Fibroblast of mammary gland (primary cell): ENCODE results near the gene ABHD11.

ENCODE experiments used
- DNase-seq: peaks from one replicate; pipeline ENCODE4 v3.0.0-alpha.2; 2010; ENCODE audit warnings: low read depth
- H3K4me3 ChIP-seq: 2 replicates; pipeline ENCODE4 v1.5.1; 2011; ENCODE audit warnings: low read depth, mild to moderate bottlenecking, low read length, moderate library complexity; ENCODE audit not compliant: control insufficient read depth
- TF ChIP-seq, protein P1 (sequence below): conservative IDR thresholded peaks from 2 replicates; pipeline ENCODE4 v1.5.1; 2011; ENCODE audit warnings: low read depth, low read length, inconsistent platforms; ENCODE audit not compliant: control insufficient read depth, insufficient read depth

Gene ABHD11

GRCh38 chr7:73770860-73771670 lies 32.5 kb upstream of the ABHD11 start:
- TF ChIP-seq, protein P1, sequence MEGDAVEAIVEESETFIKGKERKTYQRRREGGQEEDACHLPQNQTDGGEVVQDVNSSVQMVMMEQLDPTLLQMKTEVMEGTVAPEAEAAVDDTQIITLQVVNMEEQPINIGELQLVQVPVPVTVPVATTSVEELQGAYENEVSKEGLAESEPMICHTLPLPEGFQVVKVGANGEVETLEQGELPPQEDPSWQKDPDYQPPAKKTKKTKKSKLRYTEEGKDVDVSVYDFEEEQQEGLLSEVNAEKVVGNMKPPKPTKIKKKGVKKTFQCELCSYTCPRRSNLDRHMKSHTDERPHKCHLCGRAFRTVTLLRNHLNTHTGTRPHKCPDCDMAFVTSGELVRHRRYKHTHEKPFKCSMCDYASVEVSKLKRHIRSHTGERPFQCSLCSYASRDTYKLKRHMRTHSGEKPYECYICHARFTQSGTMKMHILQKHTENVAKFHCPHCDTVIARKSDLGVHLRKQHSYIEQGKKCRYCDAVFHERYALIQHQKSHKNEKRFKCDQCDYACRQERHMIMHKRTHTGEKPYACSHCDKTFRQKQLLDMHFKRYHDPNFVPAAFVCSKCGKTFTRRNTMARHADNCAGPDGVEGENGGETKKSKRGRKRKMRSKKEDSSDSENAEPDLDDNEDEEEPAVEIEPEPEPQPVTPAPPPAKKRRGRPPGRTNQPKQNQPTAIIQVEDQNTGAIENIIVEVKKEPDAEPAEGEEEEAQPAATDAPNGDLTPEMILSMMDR = no peak
- no peak for DNase-seq
- no peak overlapping the region for H3K4me3 ChIP-seq

DNA sequence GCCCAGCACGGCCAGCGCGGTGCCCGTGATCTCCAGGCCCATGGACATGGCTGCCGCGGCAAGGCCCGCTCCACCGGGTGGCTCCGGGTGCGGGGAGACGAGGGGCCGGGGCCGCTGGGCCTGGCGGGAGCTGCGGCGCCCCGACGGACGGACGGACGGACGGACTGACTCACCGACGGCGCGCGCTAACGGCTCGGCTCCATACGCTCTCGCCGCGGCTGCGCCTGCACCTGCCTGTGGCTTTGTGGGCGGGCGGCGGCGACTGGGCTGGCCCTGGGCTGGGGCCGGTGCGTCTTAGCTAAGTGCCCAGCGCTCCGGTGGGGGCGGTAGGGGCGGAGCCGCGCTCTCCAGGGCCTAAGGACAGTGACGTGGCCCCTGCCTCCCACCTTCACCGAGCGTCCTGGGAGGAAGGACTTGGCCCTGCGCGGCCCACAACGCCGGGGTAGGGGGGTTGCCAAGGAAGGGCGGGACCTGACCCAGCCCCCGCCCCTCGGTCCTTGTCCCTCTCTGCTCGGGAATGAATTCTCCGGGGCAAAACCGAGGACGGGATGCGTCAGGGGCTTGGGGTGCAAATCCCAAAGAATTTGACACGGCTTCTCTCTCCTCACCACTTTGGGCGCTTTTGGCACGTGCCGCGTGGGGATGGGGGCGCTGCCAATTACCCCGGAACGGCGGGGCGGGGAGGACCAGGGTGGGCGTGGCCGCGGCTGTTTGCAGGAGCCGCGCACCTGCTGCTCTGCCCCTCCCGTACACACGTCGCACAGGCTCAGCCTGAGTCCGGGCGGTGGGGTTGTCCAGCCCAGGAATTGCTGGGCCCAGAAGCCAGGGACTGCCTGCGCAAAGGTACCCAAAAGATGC lies 31.6 kb upstream of the ABHD11 start, which contains the start of gene CLDN3:
Gene CLDN3, minus strand, starts transcription at position 269 of the 858 bp plus-strand sequence. Its CDS starts 221 bp downstream, at position 48.
- TF ChIP-seq, protein P1 = no peak

DNA sequence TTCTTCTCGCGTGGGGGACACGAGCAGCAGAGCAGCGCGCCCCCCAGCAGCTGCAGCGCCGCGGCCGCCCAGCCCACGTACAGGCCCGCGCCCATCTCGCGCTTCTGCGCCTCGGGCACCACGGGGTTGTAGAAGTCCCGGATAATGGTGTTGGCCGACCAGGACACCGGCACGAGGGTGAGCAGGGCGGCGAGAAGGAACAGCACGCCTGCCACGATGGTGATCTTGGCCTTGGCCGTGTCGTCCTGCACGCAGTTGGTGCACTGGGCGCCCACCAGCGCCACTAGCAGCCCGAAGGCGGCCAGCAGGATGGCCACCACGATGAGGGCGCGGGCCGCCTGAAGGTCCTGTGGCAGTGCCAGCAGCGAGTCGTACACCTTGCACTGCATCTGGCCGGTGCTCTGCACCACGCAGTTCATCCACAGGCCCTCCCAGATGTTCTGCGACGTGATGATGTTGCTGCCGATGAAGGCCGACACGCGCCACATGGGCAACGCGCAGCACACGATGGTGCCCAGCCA lies 30.9 kb upstream of the ABHD11 start:
- DNase-seq = no peak
- TF ChIP-seq, protein P1 = no peak
- H3K4me3 ChIP-seq = no peak overlapping the region

More for the DNA sequence above, 31.6 kb upstream of the ABHD11 start, which contains the start of gene CLDN3:
- H3K4me3 ChIP-seq = no peak within 1 kb of the TSS
- no peak for DNase-seq

DNA sequence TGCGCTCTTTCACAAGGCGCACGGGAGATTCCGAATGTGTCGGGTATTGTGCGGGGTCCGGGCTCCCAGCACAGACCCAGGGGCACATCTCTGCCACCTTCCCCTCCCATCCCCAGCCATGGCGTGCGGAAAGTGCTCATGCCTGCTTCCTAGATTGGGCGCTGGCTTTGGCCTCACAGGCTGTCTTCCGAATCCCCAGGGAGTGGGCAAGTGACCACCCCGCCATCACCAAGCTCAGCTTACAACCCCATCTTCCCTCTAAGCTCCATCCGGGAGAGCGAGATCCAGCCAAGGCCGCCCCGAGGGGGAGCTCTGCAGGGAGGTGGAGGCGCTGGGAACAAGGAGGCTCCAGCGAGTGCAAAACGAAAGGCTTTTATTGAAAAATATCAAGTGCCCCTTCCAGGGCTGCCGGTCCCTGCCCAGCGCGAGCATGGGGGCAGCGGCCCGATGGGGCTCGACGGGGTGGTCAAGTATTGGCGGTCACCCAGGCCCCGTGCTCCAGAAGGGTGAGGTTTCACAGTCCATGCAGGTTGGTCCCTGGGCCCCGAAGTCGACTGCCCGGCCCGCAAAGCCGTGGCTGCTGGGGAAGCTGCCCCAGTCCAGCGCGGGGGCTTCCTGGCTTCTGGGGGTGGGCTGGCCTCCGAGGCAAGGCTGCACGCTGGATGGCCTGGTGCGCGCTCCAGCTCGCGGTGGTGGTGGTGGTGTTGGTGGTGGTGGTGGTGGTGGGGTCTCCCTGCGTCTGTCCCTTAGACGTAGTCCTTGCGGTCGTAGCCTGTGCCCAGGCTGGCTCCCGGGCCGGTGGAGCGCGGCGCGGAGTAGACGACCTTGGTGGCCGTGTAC lies 30.3 kb upstream of the ABHD11 start:
- no peak overlapping the region for H3K4me3 ChIP-seq
- TF ChIP-seq, protein P1 = no peak
- DNase-seq = no peak

DNA sequence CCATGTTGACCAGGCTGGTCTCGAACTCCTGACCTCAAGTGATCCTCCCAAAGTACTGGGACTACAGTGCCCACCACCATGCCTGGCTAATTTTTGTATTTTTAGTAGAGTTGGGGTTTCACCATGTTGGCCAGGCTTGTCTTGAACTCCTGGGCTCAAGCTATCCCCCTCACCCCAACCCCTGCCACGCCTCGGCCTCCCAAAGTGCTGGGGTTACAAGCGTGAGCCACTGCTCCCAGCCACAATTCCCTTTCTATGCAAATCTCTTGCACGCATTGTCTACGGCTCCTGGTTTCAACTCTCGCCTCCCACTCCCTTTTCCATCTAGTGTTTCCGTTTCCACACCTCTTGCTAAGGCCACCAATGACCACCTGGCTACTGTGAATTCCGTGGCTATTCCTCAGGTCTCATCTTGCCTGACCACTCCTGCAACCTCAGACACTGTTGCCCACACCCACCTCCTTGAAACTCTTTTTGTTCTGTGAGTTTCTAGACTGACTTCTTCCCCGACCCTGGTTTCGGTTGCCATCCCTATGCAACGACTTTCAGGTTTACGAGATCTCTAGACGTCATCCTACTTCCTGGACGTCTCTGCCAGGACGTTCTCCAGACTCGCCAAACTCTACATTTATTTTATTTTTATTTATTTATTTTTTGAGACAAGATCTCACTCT lies 28.1 kb upstream of the ABHD11 start:
- H3K4me3 ChIP-seq = no peak overlapping the region
- no peak for DNase-seq
- TF ChIP-seq, protein P1 = no peak

DNA sequence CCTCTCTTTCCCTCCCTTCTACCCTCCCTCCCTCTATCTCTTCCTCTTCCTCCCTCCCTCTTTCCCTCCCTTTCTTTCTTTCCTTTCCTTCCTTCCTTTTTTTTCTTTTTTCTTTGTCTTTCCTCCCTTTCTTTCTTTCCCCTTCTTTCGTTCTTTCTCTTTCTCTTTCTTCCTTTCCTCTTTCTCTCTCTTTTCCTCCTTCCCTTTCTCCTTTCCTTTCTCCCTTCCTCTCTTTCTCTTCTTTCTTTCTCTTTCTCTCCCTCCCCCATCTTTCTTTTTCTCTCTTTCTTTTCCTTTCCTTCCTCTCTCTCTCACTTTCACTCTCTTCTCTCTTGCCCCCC lies 24.0 kb upstream of the ABHD11 start:
- H3K4me3 ChIP-seq = no peak overlapping the region
- TF ChIP-seq, protein P1 = no peak
- no peak for DNase-seq
